Upper lobe of right lung (tissue), 1 donor: ENCODE data around the gene FRMD4B. TPM values are rescaled to one million over a fixed set of nuclear protein-coding genes. Genes with fewer than 3 reads are reported as not detected.
A peak's percentile ranks its signal among the peaks of the same experiment; 100 is the strongest.

Experiments used
- ATAC-seq: fragments of 200-7000 bp; cut with Tn5 transposase; one replicate; pipeline ENCODE4 v1.9.1; 2020; ENCODE audit warnings: mild to moderate bottlenecking, moderate library complexity
- DNase-seq: peaks from one replicate; pipeline ENCODE4 v3.0.0-alpha.2; 2020
- H3K27ac ChIP-seq: fragments of 200-600 bp; one replicate; pipeline ENCODE4 v1.8.0; 2022
- H3K27me3 ChIP-seq: fragments of 200-600 bp; one replicate; pipeline ENCODE4 v1.8.0; 2022; ENCODE audit warnings: mild to moderate bottlenecking
- H3K36me3 ChIP-seq: fragments of 200-600 bp; one replicate; pipeline ENCODE4 v1.8.0; 2022
- H3K4me1 ChIP-seq: fragments of 200-600 bp; one replicate; pipeline ENCODE4 v1.8.0; 2022
- H3K4me3 ChIP-seq: fragments of 200-600 bp; one replicate; pipeline ENCODE4 v1.8.0; 2022; ENCODE audit warnings: mild to moderate bottlenecking
- H3K9me3 ChIP-seq: fragments of 200-600 bp; one replicate; pipeline ENCODE4 v1.8.0; 2022
- CTCF ChIP-seq: fragments of 200-600 bp; IDR thresholded peaks from one replicate; pipeline ENCODE4 v1.8.0; 2022; ENCODE audit warnings: antibody characterized with exemption
- intact Hi-C: fragments of 100-400 bp; cut with DNase I; formaldehyde crosslinking; loops from one replicate; pipeline ENCODE4 v1.11.0; 2022
- total RNA-seq: library from RNA; stranded (reverse); fragmentation: NEBNext Ultra II Directional; extraction: Animal tissue kit (Norgen Biotek cat#: 25700); gene quantifications from one replicate; pipeline ENCODE4 v1.2.1, GENCODE V29; 2021
- donor health status: DM: no; HTN: yes; CAD: no; lungs with severe emphysema.

The FRMD4B gene
- total RNA-seq, 1 donor from 2014 or later, result 60.7 TPM

GRCh38 chr3:69292185-69292584 is 93.7 kb downstream of the FRMD4B start:
- H3K27ac ChIP-seq, result no peak overlapping the region
- intact Hi-C loops, result no loop called here
- H3K36me3 ChIP-seq, result peaks cover 20% of the 10 kb centered on the region
- H3K4me3 ChIP-seq, result no peak overlapping the region
- peaks cover 5% of the 10 kb centered on the region for H3K4me1 ChIP-seq
- no peak for TF ChIP-seq CTCF
- DNase-seq (no peak), ATAC-seq (no peak)
- H3K27me3 ChIP-seq, result no peaks in the 10 kb centered on the region
- no peaks in the 10 kb centered on the region for H3K9me3 ChIP-seq

GRCh38 chr3:69290430-69290829 is 95.5 kb downstream of the FRMD4B start:
- ATAC-seq (no peak), DNase-seq (no peak)
- Histone ChIP-seq H3K27ac (no peak overlapping the region), H3K9me3 (no peaks in the 10 kb centered on the region), H3K36me3 (peaks cover 27% of the 10 kb centered on the region), H3K27me3 (no peaks in the 10 kb centered on the region), H3K4me1 (peaks cover 5% of the 10 kb centered on the region), H3K4me3 (no peak overlapping the region)
- TF ChIP-seq CTCF, result no peak
- intact Hi-C loops, result no loop called here

DNA sequence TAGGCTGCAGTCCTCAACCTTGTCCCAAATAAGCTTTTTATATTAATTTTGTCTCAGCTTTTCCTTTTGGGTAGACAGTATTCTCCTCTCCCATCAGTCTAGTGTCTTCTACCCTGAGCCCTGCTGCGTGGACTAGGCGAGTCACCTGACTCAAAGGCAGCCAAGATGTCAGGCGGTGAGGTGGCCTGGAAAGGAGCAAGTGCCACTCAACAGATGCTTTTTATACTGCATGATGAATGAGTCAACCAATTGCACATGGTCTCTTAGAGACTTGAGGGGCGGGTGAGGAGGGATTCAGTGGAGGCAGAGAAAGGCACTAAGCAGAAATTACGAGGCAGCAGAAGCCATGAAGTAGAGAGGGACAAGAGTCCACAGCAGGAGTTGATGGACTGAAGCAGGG is 95.9 kb downstream of the FRMD4B start:
- intact Hi-C loops, result no loop called here
- peaks cover 5% of the 10 kb centered on the region for H3K4me1 ChIP-seq
- no peaks in the 10 kb centered on the region for H3K27me3 ChIP-seq
- no peak for DNase-seq
- no peak overlapping the region for H3K27ac ChIP-seq
- H3K4me3 ChIP-seq, result no peak overlapping the region
- no peaks in the 10 kb centered on the region for H3K9me3 ChIP-seq
- ATAC-seq, result peak; percentile 64
- H3K36me3 ChIP-seq, result peaks cover 22% of the 10 kb centered on the region
- no peak for TF ChIP-seq CTCF

- no peak for DNase-seq
- Histone ChIP-seq H3K9me3 (no peaks in the 10 kb centered on the region), H3K4me3 (no peak overlapping the region), H3K36me3 (peaks cover 20% of the 10 kb centered on the region), H3K27ac (no peak overlapping the region), H3K4me1 (no peaks in the 10 kb centered on the region), H3K27me3 (no peaks in the 10 kb centered on the region)
- ATAC-seq, result no peak
- intact Hi-C loops, result no loop called here
- TF ChIP-seq CTCF, result no peak
These were observed 97.6 kb downstream of the FRMD4B start for GRCh38 chr3:69288161-69288895.

DNA sequence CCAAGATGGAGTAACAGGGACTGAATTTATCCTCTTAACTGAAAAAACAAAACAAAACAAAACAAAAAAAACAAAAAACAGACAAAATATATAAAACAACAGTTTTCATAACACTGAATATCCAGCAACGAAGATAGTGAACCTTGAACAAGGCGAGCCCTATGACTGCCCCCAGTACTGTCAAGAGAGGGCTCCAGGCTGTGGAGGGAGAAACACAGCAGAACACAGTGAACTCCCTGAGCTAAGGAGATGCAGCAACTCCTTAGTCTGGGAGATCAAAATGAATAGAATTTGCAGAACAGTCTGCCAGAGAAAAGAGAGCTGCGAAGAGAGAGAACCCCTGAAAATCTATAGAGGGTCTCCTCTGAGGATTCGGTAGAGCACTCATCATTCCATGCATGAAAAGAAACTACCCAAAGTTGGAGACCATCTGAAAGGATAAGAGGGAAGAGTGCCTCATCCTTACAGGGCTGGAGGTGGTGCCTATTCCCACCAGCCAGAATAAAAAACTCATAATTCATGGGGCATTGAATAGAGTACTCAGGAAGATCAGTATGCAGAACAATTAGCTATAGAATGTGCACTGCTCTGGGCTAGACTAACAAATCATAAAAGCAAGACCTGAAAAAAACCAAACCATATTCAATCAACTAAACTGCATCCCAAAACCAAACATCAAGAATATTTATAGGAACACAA is 101.8 kb downstream of the FRMD4B start:
- DNase-seq (no peak), ATAC-seq (no peak)
- Histone ChIP-seq H3K4me1 (peaks cover 6% of the 10 kb centered on the region), H3K9me3 (no peaks in the 10 kb centered on the region), H3K36me3 (peaks cover 25% of the 10 kb centered on the region), H3K27ac (no peak overlapping the region), H3K4me3 (no peak overlapping the region), H3K27me3 (no peaks in the 10 kb centered on the region)
- intact Hi-C loops, result no loop called here
- no peak for TF ChIP-seq CTCF
